Body of pancreas (tissue), 4 donors: Measurements from ENCODE around the gene ZNF43.

ENCODE experiments used
- POLR2A ChIP-seq, 3 donors: fragments of 450-650 bp; IDR thresholded peaks; one replicate each; pipeline ENCODE4 v1.6.1; 2016; ENCODE audit warnings: antibody characterized with exemption in 3 of 3, mild to moderate bottlenecking in 2 of 3
- TF ChIP-seq, protein P1 (sequence below), 7 experiments: fragments of 450-650 bp in 4 of 7; fragments of 200-600 bp in 3 of 7; sonication (generic) in 3 of 7; IDR thresholded peaks; one replicate each; pipeline ENCODE4 v1.5.1; 2016 to 2019; ENCODE audit warnings: antibody characterized with exemption in 7 of 7

GRCh38 chr19:21833733-21834132 is 2.2 kb downstream of the ZNF43 start:
- TF ChIP-seq, protein P1, sequence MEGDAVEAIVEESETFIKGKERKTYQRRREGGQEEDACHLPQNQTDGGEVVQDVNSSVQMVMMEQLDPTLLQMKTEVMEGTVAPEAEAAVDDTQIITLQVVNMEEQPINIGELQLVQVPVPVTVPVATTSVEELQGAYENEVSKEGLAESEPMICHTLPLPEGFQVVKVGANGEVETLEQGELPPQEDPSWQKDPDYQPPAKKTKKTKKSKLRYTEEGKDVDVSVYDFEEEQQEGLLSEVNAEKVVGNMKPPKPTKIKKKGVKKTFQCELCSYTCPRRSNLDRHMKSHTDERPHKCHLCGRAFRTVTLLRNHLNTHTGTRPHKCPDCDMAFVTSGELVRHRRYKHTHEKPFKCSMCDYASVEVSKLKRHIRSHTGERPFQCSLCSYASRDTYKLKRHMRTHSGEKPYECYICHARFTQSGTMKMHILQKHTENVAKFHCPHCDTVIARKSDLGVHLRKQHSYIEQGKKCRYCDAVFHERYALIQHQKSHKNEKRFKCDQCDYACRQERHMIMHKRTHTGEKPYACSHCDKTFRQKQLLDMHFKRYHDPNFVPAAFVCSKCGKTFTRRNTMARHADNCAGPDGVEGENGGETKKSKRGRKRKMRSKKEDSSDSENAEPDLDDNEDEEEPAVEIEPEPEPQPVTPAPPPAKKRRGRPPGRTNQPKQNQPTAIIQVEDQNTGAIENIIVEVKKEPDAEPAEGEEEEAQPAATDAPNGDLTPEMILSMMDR (IDR thresholded peaks at IDR 0.05): no peak
- TF ChIP-seq POLR2A (IDR thresholded peaks at IDR 0.05): no peak
